HG03039 (cell line): ENCODE measurements around the gene PIGK.

Experiments used
- ATAC-seq: cut with Tn5 transposase; IDR thresholded peaks from one replicate; pipeline ENCODE4 v1.9.1; 2021; ENCODE audit warnings: mild to moderate bottlenecking, moderate library complexity; ENCODE audit not compliant: unreplicated experiment

PIGK gene

DNA sequence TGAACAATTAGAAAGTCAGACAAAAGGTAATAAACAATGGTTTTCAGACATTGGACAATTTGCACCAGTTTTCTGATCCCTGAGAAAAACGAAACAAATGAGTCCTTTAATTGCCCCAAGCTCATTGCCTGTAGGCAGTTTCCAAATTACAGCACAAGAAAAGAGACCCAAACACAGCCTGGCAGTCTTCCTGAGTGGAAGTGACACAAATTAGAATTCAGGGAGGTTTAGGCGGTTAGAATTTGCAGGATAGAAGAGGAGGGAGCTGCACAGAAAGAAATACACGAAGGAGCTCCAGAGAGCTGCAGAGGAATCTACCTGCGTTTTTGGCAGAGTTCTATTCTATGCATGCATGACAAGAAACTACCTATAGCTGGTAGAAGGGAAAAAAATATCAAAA is 115.7 kb downstream of the PIGK start:
- no peak for ATAC-seq

DNA sequence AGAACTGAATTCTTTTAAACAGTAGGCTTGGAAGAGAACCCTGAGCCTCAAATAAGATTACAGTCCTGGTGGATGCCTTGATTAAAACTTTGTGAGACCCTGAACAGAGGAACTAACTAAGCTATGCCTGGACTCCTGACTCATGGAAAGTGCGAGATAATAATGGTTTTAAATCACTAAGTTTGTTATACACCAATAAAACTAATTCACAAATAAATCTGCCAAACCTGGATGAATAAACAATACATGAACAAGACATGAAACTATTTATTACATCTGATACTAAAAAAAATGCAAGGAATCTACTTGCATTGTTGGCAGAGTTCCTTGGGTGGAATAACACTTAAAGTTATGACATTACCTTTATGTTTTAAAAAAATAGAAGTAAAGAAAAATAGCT is 118.4 kb downstream of the PIGK start:
- ATAC-seq = no peak

DNA sequence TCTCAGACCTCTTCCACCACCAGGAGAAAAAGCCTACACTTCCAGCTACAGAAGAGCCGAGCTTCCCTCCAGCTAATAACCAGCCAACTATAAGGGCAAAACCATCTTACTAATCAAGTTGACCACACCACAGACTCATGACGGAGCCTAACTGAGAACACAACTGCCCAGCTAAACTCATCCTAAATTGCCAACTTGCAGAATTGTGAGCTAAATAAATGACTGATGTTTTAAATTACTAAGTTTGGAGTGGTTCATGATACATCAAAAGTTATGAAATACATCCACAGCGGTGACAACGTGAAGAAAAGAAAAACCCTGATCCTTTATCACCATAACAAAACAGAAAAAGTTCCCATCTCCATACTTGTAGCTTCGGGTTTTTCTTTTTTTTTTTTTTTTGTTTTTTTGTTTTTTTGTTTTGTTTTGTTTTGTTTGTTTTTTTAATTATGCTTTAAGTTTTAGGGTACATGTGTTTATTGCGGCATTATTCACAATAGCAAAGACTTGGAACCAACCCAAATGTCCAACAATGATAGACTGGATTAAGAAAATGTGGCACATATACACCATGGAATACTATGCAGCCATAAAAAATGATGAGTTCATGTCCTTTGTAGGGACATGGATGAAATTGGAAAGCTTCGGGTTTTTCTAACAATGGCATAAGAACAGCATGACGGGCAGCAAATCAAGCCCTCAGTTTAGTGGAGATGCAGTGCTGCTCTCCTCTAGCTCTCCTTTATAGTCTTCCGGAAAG is 122.6 kb downstream of the PIGK start:
- ATAC-seq = no peak

DNA sequence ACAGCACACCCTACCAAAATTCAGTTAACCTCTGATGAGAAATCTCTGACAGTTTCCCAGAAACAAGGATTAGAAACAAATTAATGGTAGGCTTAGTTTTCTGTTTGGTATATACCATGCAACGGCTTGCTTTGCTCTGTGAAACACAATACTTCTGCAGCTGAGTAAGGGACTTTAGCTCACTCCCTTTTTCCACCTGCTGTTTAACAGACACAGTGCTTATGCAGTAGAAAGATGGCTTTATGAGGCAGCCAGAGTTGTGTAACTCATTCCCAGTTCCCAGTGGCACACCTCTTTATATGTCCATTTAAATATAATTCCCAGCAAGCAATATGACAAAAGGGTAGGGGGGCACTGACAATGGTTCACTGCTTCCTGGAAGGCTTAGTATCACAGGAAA is 124.0 kb downstream of the PIGK start:
- ATAC-seq = no peak

DNA sequence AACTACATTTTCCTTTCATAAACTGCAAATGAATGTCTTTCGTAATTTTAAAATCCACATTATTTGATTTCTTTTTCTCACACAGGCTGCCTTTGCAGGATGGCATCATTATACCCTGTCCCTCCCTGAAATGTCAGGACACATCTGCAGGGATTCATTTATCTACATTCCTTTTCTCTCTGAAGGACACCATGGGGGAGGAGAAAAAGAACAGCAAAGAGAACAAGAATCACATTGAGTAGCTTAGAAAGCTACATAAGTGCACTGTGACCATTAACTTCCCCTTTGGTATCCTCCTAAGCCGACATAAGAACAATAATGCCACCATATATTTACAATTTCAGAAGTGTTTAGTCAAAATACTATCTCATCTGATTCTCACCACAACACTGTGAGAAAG is 129.5 kb downstream of the PIGK start:
- ATAC-seq = no peak

DNA sequence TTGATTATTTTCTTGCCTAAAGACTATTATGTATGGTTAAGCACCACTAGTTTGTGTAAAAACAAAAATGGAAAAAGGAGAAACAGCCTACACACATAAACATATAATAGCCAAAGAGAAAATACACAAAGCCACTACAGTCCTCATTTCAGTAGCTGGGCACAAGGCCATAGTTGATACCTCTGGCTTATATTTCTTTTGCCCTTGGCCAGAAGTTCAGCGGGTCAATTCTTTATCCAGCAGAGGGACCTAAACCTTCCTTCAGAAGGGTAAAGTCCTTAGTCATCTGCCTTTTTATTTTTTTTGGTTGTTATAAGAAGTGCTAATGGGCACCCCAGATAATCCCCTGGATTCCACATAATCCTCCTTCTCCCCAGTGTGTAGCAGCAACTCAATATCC is 134.1 kb downstream of the PIGK start:
- no peak for ATAC-seq

DNA sequence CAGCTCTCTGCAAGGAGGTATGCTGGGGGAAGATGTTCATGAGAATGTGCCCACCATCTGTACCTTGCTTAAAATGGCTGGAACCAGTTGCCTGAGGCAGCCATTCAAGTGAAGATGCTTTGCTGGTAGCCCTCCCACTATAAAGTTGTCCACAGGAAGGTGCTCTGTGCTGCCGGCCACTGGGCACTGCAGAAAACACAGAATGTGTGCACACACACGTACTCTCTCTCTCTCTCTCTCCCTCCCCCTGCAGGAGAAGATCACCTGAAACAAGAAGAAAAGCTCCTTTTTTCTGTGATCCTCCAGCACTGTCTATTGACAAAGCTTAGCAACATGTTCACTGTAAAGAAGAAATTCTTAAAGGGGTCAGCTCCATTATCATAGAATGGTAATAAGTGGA is 134.8 kb downstream of the PIGK start:
- no peak for ATAC-seq

DNA sequence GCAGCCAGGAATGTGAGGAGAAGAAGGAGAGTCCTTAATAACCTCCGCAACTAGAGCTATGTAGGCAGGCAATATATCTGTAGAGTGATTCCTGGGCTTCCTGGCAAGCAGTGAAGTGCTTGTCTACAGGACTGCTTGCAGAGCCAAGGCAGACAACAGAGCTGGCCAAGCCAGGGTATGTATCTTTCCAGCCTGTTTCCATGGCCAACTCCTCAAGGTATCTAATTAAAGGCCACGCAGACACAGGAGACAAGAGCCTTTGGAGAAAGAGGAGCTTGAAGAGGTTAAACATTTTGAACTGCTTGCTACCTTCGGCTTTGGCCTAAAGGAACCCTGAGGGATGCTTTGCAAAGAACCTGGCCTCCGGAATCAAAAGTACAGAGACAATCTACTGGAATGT is 137.4 kb downstream of the PIGK start:
- ATAC-seq = no peak

DNA sequence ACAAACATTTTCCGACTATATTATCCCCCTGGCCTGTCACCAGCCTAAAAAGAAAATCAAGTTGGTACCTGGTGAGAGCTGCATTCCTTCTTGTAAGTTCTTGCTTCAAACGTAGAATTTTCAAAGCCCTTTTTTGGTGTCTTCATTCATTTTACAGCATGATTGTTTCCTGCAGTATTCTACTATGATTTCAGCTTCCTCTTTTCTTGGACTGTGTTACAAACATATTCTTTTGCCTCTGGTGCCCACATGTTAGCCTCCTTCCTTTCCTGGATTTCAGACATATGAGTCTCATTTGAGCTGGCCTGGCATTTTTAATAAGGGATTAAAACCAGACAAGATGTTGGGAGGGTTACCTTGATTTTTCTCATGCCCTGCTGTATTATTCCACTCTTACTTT is 142.5 kb downstream of the PIGK start:
- ATAC-seq = no peak

DNA sequence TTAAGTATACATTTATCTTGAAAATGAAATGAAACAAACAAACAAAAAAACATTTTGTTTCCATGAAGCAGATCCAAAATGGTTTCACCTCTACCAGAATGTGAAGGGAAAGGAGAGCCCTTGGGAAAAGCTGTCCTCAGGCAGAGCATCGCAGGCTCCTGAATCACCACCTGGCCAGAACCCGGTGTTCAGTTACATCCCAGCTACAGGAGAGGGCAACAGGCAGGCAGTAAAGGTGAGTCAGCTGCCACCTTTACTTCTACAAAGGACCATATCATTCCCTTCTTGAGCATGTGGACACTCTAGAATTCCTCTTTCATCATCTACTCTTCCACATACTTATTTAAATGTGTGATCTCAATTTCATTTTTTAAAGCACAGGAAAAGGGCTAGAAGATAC is 151.2 kb downstream of the PIGK start:
- no peak for ATAC-seq

DNA sequence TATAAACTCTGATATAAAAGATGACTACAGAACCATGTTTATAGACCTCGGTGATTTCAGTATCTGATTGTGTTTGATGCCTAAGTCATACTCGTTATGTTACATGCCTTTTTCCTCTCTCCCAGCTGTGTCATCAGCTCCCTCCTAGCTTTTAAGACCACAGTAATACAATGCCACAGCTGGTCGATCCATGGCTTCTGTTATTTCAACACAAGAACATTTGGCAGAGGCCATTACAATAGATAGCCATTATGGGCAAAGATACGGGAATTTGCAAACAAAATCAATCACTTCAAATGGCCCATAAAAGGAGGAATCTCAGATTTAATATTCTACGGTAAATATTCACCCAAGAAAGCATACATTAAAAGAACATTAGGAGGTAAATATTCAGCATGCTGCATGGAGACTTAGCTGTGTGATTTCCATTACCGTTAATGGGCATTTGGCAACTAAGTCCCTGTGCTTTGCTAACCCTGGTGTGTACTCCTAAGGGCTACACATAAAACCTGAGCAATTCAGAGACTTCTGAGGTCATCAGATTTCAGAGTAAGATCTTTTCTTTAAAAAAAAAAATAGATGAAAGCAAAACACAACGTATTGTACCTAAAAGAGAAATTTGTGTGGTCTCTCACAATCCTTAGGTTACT is 153.4 kb downstream of the PIGK start:
- no peak for ATAC-seq

DNA sequence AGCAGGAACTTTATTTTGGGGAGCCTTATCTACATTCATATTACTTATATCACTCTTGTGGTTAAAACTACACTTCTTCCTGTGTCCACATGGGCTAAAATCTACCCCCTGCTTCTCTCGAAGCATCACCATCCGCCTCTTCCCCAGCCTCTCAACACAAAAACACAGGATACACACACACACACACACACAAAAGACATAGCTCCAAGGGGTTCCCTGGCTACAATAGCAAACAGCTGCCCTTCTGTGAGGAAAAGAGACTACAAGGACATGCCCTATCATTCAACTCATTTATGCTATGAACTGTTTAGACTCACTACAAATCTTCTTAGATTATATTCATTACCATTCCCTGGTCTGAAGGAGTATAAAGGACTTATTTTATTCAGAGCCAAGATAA is 155.0 kb downstream of the PIGK start:
- no peak for ATAC-seq

DNA sequence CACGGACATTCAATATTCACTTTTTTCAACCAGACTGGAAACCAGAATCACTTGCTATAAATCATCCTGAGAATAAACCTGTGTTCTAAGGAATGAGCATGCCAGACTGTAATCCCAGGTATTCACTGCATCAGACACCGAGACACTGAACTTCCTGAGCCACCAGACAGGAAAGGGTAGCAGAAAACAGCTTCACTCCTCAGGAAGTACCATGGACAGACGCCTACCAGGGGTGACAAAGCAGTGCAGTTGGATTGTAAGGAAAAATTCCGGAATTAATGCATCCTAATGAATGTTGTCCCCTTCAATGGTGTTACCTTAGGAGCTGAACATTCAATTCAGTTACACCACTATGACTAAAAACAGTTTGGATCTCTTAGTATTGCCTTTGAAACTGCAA is 156.1 kb downstream of the PIGK start:
- no peak for ATAC-seq

DNA sequence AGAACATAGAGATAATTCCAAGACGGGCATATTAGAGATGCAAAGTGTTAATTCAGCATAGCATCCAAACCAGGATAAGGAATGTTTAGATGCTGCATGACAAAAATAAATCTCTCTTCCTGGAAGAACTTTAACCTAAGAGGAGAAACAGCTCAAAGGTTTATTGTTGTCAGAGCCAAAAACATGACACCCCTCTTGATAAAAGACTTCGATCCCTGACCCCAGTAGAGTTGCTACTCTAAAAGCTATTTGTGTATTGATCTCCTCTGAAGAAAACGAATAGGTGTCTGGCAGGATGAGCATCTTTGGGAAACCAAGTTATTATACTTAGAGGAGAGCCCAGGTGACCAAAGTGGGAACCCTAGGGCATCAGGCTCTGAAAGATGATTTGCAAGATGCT is 158.1 kb downstream of the PIGK start:
- no peak for ATAC-seq

DNA sequence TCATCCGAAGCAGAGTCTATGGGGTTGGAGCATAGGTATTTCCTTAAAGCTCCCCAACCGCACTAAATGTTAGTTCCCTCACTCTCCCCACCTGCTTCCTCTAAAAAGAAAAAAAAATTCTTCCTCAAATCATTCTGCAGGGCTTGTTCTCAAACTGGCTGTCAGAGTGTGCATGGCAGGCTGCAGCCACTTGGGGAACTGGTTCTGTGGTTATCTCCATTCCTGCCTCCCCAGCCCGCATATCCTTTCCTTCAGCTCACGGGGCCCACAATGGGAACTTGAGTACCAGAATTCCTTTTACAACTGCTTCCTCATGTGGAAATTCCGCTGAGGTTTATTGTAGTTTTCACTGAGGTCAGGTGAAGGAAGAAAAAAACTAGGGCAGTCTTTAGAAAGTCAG is 159.2 kb downstream of the PIGK start:
- no peak for ATAC-seq

DNA sequence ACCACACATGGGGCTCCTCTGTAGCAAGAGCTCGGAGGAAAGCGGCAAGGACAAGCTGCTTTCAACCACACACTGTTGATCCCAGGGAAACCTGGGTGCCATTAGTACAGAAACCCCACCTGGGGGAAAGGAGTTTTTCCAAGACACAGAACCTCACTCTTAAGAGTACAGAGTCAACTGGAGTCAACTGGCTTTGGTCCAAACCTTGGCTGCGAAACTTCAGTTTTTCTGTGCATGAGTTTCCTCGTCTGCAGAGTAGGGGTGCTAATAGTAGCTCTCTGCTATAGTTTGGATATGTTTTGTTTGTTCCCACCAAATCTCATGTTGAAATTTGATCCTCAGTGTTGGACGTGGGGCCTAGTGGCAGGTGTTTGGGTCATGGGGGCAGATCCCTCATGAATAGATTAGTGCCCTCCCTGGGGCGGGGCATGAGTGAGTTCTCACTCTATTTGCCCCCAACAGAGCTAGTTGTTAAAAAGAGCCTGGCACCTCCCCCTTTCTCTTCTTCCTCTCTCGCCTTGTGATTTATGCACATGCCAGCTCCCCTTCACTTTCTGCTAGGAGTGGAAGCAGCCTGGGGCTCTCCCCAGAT is 161.1 kb downstream of the PIGK start:
- ATAC-seq = no peak

DNA sequence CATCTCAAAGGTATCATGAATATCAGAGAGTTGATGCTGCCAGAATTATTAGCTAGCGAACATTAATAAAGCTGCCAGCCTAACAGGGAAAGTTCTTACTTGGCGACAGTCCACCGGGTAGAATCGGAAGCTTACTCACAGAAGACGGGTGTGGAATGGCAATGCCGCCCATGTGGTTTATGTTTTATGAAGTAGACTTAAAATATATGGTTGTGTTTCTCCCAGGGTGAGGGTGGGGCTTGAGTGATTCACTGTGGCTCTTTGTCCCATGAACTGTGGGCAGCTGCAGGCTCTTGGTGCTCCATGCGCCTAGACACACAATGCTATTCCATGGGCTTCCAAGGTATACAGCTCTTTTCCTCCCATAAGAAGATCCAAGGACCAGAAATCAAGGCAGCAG is 162.7 kb downstream of the PIGK start:
- no peak for ATAC-seq

DNA sequence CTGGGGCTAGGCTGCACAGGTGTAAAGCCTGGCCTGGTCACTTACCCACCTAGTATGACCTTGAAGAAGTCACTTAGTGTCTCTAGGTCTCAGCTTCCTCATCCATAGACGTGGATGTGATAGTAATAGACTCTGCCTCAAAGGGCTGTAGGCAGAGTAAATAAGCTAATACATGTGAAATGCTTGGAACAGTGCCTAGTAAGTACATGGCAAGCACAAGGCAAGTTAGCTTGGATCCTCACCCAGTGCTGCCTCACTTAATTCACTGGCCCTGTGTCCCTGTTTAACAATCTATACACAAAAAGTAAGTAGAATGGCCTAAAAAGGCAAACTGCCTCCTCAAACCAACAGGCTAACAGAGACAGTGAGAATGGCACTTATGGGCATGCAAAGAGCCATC is 167.8 kb downstream of the PIGK start:
- ATAC-seq = no peak

DNA sequence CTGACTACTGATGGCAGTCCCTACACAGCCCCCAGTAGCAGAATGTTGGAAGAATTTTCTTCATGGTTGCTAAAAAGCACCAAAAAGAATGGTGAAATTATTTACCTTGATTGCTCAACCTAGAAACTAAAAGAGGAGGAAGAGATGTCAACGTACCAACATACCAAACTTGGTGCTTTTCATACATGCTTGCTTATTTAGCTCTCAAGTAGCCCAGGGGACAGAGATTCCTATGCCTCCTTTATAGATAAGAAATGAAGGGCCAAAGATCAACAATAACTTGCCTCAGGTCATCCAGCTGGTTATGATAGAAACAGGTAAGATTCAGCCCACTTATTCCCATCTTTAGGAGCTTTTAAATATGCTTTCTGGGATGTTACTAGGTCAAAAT is 170.6 kb downstream of the PIGK start:
- ATAC-seq = no peak

DNA sequence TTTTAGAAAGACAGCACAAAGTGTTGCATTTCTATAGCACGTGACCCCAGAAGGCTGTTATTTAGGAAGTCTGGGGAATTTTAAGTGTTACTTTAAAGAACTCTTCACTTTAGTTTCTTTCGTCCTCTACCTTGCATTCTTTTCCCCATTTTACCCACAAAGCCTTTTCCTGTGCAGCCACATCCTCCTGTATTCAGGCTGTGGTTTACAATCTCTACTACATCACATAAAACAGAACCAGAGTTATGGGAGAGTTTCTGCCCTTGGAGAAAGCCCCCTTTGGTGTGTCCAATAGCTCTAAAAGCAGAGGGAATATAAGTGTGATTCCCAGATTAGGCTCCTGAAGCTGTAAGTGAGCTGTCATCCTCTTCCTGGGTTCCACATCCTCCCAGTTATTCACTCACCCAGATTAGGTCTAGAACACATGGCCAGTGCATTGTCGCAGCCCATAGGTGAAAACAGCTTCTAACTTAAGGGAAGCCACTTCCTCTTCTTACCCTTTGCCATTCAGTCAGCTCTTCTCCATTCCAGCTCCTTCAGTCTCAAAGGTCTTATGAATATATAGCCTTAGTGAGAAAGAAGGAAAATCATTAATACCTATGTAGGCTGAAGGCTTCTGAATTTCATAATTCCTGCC is 171.1 kb downstream of the PIGK start:
- ATAC-seq = no peak

DNA sequence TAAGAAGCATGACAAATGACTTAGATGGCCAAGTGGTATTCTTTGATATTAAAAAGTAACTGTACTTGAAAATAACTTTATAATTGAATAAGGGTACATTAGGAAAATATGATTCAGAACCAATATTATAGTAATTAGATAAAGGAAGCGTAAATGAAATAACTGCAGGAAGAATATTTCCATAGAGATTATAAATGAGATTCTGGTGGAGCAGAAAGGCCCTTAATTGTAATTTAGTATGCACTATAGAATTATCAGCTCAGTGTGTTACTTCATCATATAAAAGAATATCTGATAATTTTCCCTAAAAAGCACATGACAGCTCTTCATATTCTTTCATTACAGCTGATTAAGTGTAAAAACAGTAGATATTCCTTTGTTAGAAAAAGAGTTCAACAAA is 171.7 kb downstream of the PIGK start:
- ATAC-seq = no peak
